NB4 (cell line): ENCODE data around the gene SLC9A3.

Experiments
- DNase-seq: peaks from one replicate; pipeline ENCODE4 v3.0.0; 2010; ENCODE audit warnings: low read depth
- H3K4me3 ChIP-seq: one replicate; pipeline ENCODE4 v1.5.1; 2011; ENCODE audit warnings: mild to moderate bottlenecking, low read depth, low read length, moderate library complexity
- MAX ChIP-seq: IDR thresholded peaks from 2 replicates; pipeline ENCODE4 v1.6.1; 2011; ENCODE audit warnings: low read depth, low read length
- MYC ChIP-seq: IDR thresholded peaks from 2 replicates; pipeline ENCODE4 v1.6.1; 2011; ENCODE audit warnings: low read depth, low read length
- POLR2A ChIP-seq: IDR thresholded peaks from 2 replicates; pipeline ENCODE4 v1.6.1; 2011; ENCODE audit warnings: mild to moderate bottlenecking; ENCODE audit not compliant: insufficient read length; ENCODE audit errors: extremely low read depth
- TF ChIP-seq, protein P1 (sequence below): IDR thresholded peaks from one replicate; pipeline ENCODE4 v1.5.1; 2012; ENCODE audit warnings: low read depth, low read length

SLC9A3 gene

GRCh38 chr5:485113-485945 is 38.9 kb downstream of the SLC9A3 start:
- no peak overlapping the region for H3K4me3 ChIP-seq
- TF ChIP-seq POLR2A (no peak), MAX (no peak), MYC (no peak)
- TF ChIP-seq, protein P1, sequence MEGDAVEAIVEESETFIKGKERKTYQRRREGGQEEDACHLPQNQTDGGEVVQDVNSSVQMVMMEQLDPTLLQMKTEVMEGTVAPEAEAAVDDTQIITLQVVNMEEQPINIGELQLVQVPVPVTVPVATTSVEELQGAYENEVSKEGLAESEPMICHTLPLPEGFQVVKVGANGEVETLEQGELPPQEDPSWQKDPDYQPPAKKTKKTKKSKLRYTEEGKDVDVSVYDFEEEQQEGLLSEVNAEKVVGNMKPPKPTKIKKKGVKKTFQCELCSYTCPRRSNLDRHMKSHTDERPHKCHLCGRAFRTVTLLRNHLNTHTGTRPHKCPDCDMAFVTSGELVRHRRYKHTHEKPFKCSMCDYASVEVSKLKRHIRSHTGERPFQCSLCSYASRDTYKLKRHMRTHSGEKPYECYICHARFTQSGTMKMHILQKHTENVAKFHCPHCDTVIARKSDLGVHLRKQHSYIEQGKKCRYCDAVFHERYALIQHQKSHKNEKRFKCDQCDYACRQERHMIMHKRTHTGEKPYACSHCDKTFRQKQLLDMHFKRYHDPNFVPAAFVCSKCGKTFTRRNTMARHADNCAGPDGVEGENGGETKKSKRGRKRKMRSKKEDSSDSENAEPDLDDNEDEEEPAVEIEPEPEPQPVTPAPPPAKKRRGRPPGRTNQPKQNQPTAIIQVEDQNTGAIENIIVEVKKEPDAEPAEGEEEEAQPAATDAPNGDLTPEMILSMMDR = no peak
- DNase-seq = peak; percentile 40

DNA sequence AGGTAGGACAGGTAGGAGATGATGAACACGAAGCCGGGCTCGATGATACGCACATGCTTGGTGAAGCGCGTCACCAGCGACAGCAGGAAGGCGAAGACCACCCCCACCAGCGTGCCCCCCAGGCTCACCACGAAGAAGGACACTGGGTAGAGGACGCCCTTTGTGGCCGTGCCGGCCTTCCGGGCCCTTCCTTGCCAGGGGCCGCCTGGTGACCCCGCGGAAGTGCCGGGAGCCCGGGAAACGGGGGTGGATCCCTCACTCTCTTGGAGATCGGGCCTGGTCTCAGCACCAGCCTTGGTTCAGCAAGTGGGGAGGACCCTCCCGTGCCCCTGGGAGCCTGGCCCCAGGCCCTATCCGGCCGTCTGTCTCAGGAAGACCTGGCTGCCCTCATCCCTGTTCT is 39.7 kb downstream of the SLC9A3 start:
- TF ChIP-seq, protein P1 = no peak
- TF ChIP-seq POLR2A = no peak
- TF ChIP-seq MAX = no peak
- no peak for TF ChIP-seq MYC
- DNase-seq = no peak
- no peak overlapping the region for H3K4me3 ChIP-seq

GRCh38 chr5:483434-484140 is 40.7 kb downstream of the SLC9A3 start:
- TF ChIP-seq POLR2A (no peak), MYC (no peak), MAX (no peak)
- TF ChIP-seq, protein P1 = no peak
- peak; percentile 32 for DNase-seq
- no peak overlapping the region for H3K4me3 ChIP-seq

GRCh38 chr5:483011-483410 is 41.2 kb downstream of the SLC9A3 start:
- TF ChIP-seq POLR2A (no peak), MAX (no peak), MYC (no peak)
- TF ChIP-seq, protein P1 = no peak
- H3K4me3 ChIP-seq = no peak overlapping the region
- DNase-seq = no peak

DNA sequence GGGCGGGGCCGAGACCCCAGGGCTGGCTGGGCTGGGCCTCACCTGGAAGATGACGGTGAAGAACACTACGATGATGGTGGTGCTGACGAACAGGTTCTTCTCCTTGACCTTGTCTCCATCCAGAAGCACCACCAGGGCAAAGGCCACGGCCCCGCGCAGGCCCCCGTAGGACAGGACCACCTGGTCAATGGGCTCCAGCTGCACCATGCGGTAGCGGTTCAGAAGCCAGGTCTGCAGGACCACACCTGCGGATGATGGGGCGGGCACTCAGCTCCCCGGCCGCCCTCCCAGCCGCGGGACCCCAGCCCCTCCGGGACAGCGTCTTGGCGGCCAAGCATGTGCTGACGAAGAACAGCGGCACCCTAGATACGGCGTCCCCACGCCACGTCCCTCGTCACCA is 41.7 kb downstream of the SLC9A3 start:
- no peak for DNase-seq
- TF ChIP-seq POLR2A (no peak), MYC (no peak), MAX (no peak)
- TF ChIP-seq, protein P1 = no peak
- H3K4me3 ChIP-seq = no peak overlapping the region
